HepG2 (cell line): Measurements from ENCODE around the gene RAB34. TPM values are rescaled to one million over a fixed set of nuclear protein-coding genes. Genes with fewer than 3 reads are reported as not detected.

ENCODE experiments used
- ARNT2 ChIP-seq: sonication (generic); formaldehyde crosslinking; IDR thresholded peaks from 2 replicates; pipeline ENCODE4 v1.8.0; 2022; ENCODE audit warnings: mild to moderate bottlenecking, low read depth, missing genetic modification reagents, moderate library complexity
- BRF2 ChIP-seq: sonication (generic); formaldehyde crosslinking; IDR thresholded peaks from 2 replicates; pipeline ENCODE4 v1.8.1; 2022; ENCODE audit warnings: mild to moderate bottlenecking, missing genetic modification reagents
- FOXP4 ChIP-seq: sonication (generic); formaldehyde crosslinking; IDR thresholded peaks from 2 replicates; pipeline ENCODE4 v1.4.0; 2020; ENCODE audit warnings: missing genetic modification reagents
- HDAC1 ChIP-seq: sonication (generic); formaldehyde crosslinking; IDR thresholded peaks from 2 replicates; pipeline ENCODE4 v1.5.1; 2020; ENCODE audit warnings: mild to moderate bottlenecking, missing genetic modification reagents
- JUN ChIP-seq: sonication (generic); formaldehyde crosslinking; IDR thresholded peaks from 2 replicates; pipeline ENCODE4 v1.4.0; 2020; ENCODE audit warnings: mild to moderate bottlenecking, missing genetic modification reagents
- MIER2 ChIP-seq: IDR thresholded peaks from 2 replicates; pipeline ENCODE4 v1.6.1; 2016; ENCODE audit warnings: missing biosample characterization, missing genetic modification reagents
- MTF1 ChIP-seq: sonication (generic); formaldehyde crosslinking; IDR thresholded peaks from 2 replicates; pipeline ENCODE4 v1.5.0; 2020; ENCODE audit warnings: missing genetic modification reagents
- PHF21A ChIP-seq: sonication (generic); formaldehyde crosslinking; IDR thresholded peaks from 2 replicates; pipeline ENCODE4 v1.5.0; 2020; ENCODE audit warnings: mild to moderate bottlenecking, missing genetic modification reagents
- SNAPC5 ChIP-seq: sonication (generic); formaldehyde crosslinking; IDR thresholded peaks from 2 replicates; pipeline ENCODE4 v1.8.1; 2023; ENCODE audit warnings: mild to moderate bottlenecking, missing genetic modification reagents, borderline replicate concordance
- SOX13 ChIP-seq, 3 experiments: fragments of 450-650 bp in 1 of 3; sonication (generic) in 1 of 3; formaldehyde crosslinking in 1 of 3; IDR thresholded peaks in 2 of 3; conservative IDR thresholded peaks in 1 of 3; 2 replicates each; pipeline versions ENCODE4 v1.5.0 to v1.6.1; 2016 to 2020; ENCODE audit warnings: antibody characterized with exemption in 1 of 3, mild to moderate bottlenecking in 1 of 3, missing compliant biosample characterization in 1 of 3, missing genetic modification reagents in 1 of 3, moderate library complexity in 1 of 3
- STAT6 ChIP-seq: sonication (generic); formaldehyde crosslinking; IDR thresholded peaks from 2 replicates; pipeline ENCODE4 v1.4.0; 2020; ENCODE audit warnings: missing genetic modification reagents, mild to moderate bottlenecking, borderline replicate concordance
- THAP8 ChIP-seq: sonication (generic); formaldehyde crosslinking; IDR thresholded peaks from 2 replicates; pipeline ENCODE4 v1.5.1; 2020; ENCODE audit warnings: missing genetic modification reagents, mild to moderate bottlenecking, borderline replicate concordance
- U2AF1 ChIP-seq: fragments of 200-400 bp; formaldehyde crosslinking; optimal IDR thresholded peaks from 2 replicates; pipeline ENCODE3; 2017; ENCODE audit warnings: mild to moderate bottlenecking, low read depth, low read length
- ZBTB34 ChIP-seq: sonication (generic); formaldehyde crosslinking; IDR thresholded peaks from 2 replicates; pipeline ENCODE4 v1.8.0; 2022; ENCODE audit warnings: mild to moderate bottlenecking, missing genetic modification reagents
- ZMYM3 ChIP-seq: sonication (generic); formaldehyde crosslinking; IDR thresholded peaks from 2 replicates; pipeline ENCODE4 v1.5.1; 2020; ENCODE audit warnings: mild to moderate bottlenecking, missing genetic modification reagents
- ZNF282 ChIP-seq: fragments of 450-650 bp; IDR thresholded peaks from 2 replicates; pipeline ENCODE4 v1.6.1; 2018; ENCODE audit not compliant: partially characterized antibody
- ZNF350 ChIP-seq: sonication (generic); formaldehyde crosslinking; IDR thresholded peaks from 2 replicates; pipeline ENCODE4 v1.4.0; 2020; ENCODE audit warnings: mild to moderate bottlenecking, low read depth, missing genetic modification reagents, borderline replicate concordance
- ZNF468 ChIP-seq: sonication (generic); formaldehyde crosslinking; IDR thresholded peaks from 2 replicates; pipeline ENCODE4 v1.8.0; 2022; ENCODE audit warnings: mild to moderate bottlenecking, moderate library complexity, missing genetic modification reagents
- ZNF672 ChIP-seq: sonication (generic); formaldehyde crosslinking; IDR thresholded peaks from 2 replicates; pipeline ENCODE4 v1.8.1; 2022; ENCODE audit warnings: missing genetic modification reagents
- ZNF850 ChIP-seq: sonication (generic); formaldehyde crosslinking; conservative IDR thresholded peaks from 2 replicates; pipeline ENCODE4 v1.9.0; 2021; ENCODE audit warnings: mild to moderate bottlenecking, missing genetic modification reagents
- polyA plus RNA-seq, 8 experiments: library from polyadenylated mRNA; depleted of rRNA in 3 of 8; stranded (reverse) in 7 of 8; unstranded in 1 of 8; fragments of >200 nt; fragmentation: Illumina TruSeq in 4 of 8; extraction: Trizol in 4 of 8; gene quantifications; 2 replicates each; pipeline versions ENCODE4 v1.2.1 to v1.2.3, GENCODE V29; 2011 to 2016; ENCODE audit warnings: low read depth in 4 of 8, missing spikeins in 1 of 8, mixed read lengths in 1 of 8; ENCODE audit not compliant: insufficient read depth in 1 of 8
- total RNA-seq, 5 experiments: library from RNA; depleted of rRNA; stranded (reverse); fragments of >200 nt; fragmentation: Illumina TruSeq; extraction: Trizol; gene quantifications; 2 replicates each; pipeline ENCODE4 v1.2.3, GENCODE V29; 2016; ENCODE audit warnings: low read depth in 1 of 5

The RAB34 gene
- total and polyA plus RNA-seq, 2 of the 13 experiments (the other 11 are each of a cell fraction or from before 2014, with no cell fraction given): 0.49 TPM; not detected in 1

GRCh38 chr17:28726627-28727491, 9.2 kb upstream of the RAB34 start (continued):
- peak; percentile 91; the same call in 1 of the 2 replicates for TF ChIP-seq ZNF350 (CRISPR knock-in tag)
- peak; percentile 67 for TF ChIP-seq HDAC1 (CRISPR knock-in tag)
- no peak; the same call in 1 of the 2 replicates for TF ChIP-seq MIER2 (CRISPR knock-in tag)
- TF ChIP-seq U2AF1: no peak
- TF ChIP-seq THAP8 (CRISPR knock-in tag): no peak; the same call in 1 of the 2 replicates
- peak; percentile 47; the same call in 1 of the 2 replicates for TF ChIP-seq FOXP4 (CRISPR knock-in tag)
- no peak for TF ChIP-seq MTF1 (CRISPR knock-in tag)
- TF ChIP-seq ZMYM3 (CRISPR knock-in tag): no peak
- TF ChIP-seq SOX13 (IDR thresholded peaks at IDR 0.05): no peak
- TF ChIP-seq SOX13 (CRISPR knock-in tag; conservative IDR thresholded peaks at IDR 0.05 in 1 of 2, IDR thresholded peaks at IDR 0.05 in 1 of 2): peak in 1 of 2 experiments; percentile 4; a peak in 1 of 4 replicates
- TF ChIP-seq ZNF468: no peak
- no peak for TF ChIP-seq STAT6 (CRISPR knock-in tag)
- TF ChIP-seq ZNF282: no peak
- TF ChIP-seq ZBTB34: no peak
- TF ChIP-seq ZNF850 (CRISPR knock-in tag): no peak
- no peak; the same call in 1 of the 2 replicates for TF ChIP-seq PHF21A
- no peak for TF ChIP-seq SNAPC5
- no peak; the same call in 1 of the 2 replicates for TF ChIP-seq BRF2 (CRISPR knock-in tag)
- no peak for TF ChIP-seq ZNF672
- TF ChIP-seq JUN (CRISPR knock-in tag): no peak
- TF ChIP-seq ARNT2 (CRISPR knock-in tag): peak; percentile 47; the same call in 1 of the 2 replicates
